Measurements from ENCODE around the gene ILDR2.

ILDR2 gene

GRCh38 chr1:166939741-166940375 lies 35.5 kb downstream of the ILDR2 start:
- POLR2A ChIA-PET = no interaction called here

More at GRCh38 chr1:166939741-166940375, 35.5 kb downstream of the ILDR2 start:
- H3K4me1 ChIP-seq (ENCODE audit: control insufficient read depth, insufficient read depth, low read length) = no peaks in the 10 kb centered on the region
- CTCF ChIA-PET = no interaction called here
- no peak overlapping the region for H3K27ac ChIP-seq (ENCODE audit: extremely low read depth, low read depth, low read length)
- no peak for TF ChIP-seq ZXDB (tag by site-specific recombination; IDR thresholded peaks at IDR 0.05)
- TF ChIP-seq GLIS2 (tag by site-specific recombination; IDR thresholded peaks at IDR 0.05) = no peak
- no peak for TF ChIP-seq ZNF571 (tag by site-specific recombination; IDR thresholded peaks at IDR 0.05)
- no peak for TF ChIP-seq ZNF184 (tag by site-specific recombination; IDR thresholded peaks at IDR 0.05)
- no peak for TF ChIP-seq ZBTB7A (tag by site-specific recombination; IDR thresholded peaks at IDR 0.05; ENCODE audit: low read depth)
- TF ChIP-seq ZBTB48 (tag by site-specific recombination; IDR thresholded peaks at IDR 0.05) = no peak
- TF ChIP-seq, protein P1, sequence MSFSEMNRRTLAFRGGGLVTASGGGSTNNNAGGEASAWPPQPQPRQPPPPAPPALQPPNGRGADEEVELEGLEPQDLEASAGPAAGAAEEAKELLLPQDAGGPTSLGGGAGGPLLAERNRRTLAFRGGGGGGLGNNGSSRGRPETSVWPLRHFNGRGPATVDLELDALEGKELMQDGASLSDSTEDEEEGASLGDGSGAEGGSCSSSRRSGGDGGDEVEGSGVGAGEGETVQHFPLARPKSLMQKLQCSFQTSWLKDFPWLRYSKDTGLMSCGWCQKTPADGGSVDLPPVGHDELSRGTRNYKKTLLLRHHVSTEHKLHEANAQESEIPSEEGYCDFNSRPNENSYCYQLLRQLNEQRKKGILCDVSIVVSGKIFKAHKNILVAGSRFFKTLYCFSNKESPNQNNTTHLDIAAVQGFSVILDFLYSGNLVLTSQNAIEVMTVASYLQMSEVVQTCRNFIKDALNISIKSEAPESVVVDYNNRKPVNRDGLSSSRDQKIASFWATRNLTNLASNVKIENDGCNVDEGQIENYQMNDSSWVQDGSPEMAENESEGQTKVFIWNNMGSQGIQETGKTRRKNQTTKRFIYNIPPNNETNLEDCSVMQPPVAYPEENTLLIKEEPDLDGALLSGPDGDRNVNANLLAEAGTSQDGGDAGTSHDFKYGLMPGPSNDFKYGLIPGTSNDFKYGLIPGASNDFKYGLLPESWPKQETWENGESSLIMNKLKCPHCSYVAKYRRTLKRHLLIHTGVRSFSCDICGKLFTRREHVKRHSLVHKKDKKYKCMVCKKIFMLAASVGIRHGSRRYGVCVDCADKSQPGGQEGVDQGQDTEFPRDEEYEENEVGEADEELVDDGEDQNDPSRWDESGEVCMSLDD (tag by site-specific recombination; IDR thresholded peaks at IDR 0.05) = no peak
- TF ChIP-seq, protein P2, sequence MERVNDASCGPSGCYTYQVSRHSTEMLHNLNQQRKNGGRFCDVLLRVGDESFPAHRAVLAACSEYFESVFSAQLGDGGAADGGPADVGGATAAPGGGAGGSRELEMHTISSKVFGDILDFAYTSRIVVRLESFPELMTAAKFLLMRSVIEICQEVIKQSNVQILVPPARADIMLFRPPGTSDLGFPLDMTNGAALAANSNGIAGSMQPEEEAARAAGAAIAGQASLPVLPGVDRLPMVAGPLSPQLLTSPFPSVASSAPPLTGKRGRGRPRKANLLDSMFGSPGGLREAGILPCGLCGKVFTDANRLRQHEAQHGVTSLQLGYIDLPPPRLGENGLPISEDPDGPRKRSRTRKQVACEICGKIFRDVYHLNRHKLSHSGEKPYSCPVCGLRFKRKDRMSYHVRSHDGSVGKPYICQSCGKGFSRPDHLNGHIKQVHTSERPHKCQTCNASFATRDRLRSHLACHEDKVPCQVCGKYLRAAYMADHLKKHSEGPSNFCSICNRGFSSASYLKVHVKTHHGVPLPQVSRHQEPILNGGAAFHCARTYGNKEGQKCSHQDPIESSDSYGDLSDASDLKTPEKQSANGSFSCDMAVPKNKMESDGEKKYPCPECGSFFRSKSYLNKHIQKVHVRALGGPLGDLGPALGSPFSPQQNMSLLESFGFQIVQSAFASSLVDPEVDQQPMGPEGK (tag by site-specific recombination; IDR thresholded peaks at IDR 0.05) = no peak
- no peak for TF ChIP-seq SCRT1 (tag by site-specific recombination; IDR thresholded peaks at IDR 0.05; ENCODE audit: borderline replicate concordance)
- TF ChIP-seq ZEB2 (tag by site-specific recombination; IDR thresholded peaks at IDR 0.05) = no peak
- no peak for TF ChIP-seq ZNF837 (tag by site-specific recombination; IDR thresholded peaks at IDR 0.05)
- TF ChIP-seq ZNF174 (tag by site-specific recombination; IDR thresholded peaks at IDR 0.05) = no peak
- no peak for TF ChIP-seq ZNF677 (tag by site-specific recombination; IDR thresholded peaks at IDR 0.05)
- TF ChIP-seq ZNF544 (tag by site-specific recombination; IDR thresholded peaks at IDR 0.05) = no peak
- TF ChIP-seq ZNF302 (tag by site-specific recombination; IDR thresholded peaks at IDR 0.05; ENCODE audit: low read depth) = no peak
- no peak for TF ChIP-seq ZSCAN18 (tag by site-specific recombination; IDR thresholded peaks at IDR 0.05)
- no peak for TF ChIP-seq ZNF18 (tag by site-specific recombination; IDR thresholded peaks at IDR 0.05)
- TF ChIP-seq, protein P3, sequence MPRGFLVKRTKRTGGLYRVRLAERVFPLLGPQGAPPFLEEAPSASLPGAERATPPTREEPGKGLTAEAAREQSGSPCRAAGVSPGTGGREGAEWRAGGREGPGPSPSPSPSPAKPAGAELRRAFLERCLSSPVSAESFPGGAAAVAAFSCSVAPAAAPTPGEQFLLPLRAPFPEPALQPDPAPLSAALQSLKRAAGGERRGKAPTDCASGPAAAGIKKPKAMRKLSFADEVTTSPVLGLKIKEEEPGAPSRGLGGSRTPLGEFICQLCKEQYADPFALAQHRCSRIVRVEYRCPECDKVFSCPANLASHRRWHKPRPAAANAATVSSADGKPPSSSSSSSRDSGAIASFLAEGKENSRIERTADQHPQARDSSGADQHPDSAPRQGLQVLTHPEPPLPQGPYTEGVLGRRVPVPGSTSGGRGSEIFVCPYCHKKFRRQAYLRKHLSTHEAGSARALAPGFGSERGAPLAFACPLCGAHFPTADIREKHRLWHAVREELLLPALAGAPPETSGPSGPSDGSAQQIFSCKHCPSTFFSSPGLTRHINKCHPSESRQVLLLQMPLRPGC (tag by site-specific recombination; IDR thresholded peaks at IDR 0.05) = no peak
- no peak for TF ChIP-seq ZNF596 (tag by site-specific recombination; IDR thresholded peaks at IDR 0.05)
- TF ChIP-seq HOXC10 (CRISPR knock-in tag; IDR thresholded peaks at IDR 0.05) = no peak
- no peak overlapping the region for H3K4me3 ChIP-seq (ENCODE audit: low read depth, low read length)
- H3K9me3 ChIP-seq (ENCODE audit: control insufficient read depth, insufficient read depth, low read depth, low read length) = no peaks in the 10 kb centered on the region
- no peaks in the 10 kb centered on the region for H3K36me3 ChIP-seq (ENCODE audit: control insufficient read depth in 2 of 2, insufficient read depth in 1 of 2, low read length in 2 of 2)

Data from HEK293 (cell line).